ENCODE results near the gene DDX5. TPM values are rescaled to one million over a fixed set of nuclear protein-coding genes. Genes with fewer than 3 reads are reported as not detected.

The DDX5 gene
- total and polyA plus RNA-seq, 2 of the 4 experiments (the other 2 are of a cell fraction): 253 to 781 TPM

DNA sequence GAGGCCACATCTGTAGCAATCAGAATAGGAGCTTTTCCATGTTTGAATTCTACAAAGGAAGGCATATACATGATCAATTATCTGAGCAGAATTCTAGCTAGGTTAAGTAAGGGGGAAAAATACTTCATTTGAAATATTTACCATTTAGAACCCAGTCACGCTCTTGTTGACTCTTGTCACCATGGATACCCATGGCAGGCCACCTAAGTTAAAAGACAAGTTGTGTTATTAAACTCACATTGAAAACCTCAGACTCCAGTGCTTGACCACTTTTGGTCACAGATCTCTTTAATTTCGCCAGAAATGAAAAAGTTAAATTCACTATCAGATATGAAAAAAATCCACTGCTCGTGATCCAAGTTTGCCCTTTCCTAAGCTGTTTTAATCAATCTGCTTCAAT is 4.1 kb downstream of the DDX5 start:
- Histone ChIP-seq H2BK15ac (ENCODE audit: low read depth, low read length) (no peak overlapping the region), H3K9me1 (ENCODE audit: insufficient read depth, low read length) (peaks cover 3% of the 10 kb centered on the region; the same call in 1 of the 2 replicates), H2BK5ac (ENCODE audit: low read depth, low read length, poor library complexity, severe bottlenecking) (no peak overlapping the region), H3K4me3 (ENCODE audit: insufficient read depth, low read depth, low read length) (no peak overlapping the region), H2AK5ac (ENCODE audit: low read depth, low read length) (no peak overlapping the region), H4K91ac (ENCODE audit: insufficient read depth, low read depth, low read length) (no peak overlapping the region), H3K56ac (ENCODE audit: extremely low read depth, insufficient read depth, low read length) (no peak overlapping the region), H3K14ac (replicated peaks; ENCODE audit: low read depth, low read length) (no peak overlapping the region), H3K79me1 (ENCODE audit: low read depth in 1 of 2, low read length in 2 of 2) (peaks cover 22 to 51% of the 10 kb centered on the region in 2 experiments), H3K23ac (ENCODE audit: low read depth, low read length) (no peak overlapping the region), H2AFZ (replicated peaks; ENCODE audit: low read length, poor library complexity) (no peak overlapping the region), H3K4me1 (ENCODE audit: control insufficient read depth, insufficient read depth, low read length) (peaks cover 2% of the 10 kb centered on the region; the same call in 1 of the 2 replicates), H2AK9ac (replicated peaks; ENCODE audit: low read depth, low read length, poor library complexity) (no peak overlapping the region), H4K20me1 (ENCODE audit: insufficient read depth, low read length) (peaks cover 89% of the 10 kb centered on the region), H3K4me2 (ENCODE audit: low read depth, low read length) (no peak overlapping the region), H4K5ac (ENCODE audit: low read depth, low read length) (no peak overlapping the region), H3K9me3 (ENCODE audit: control insufficient read depth, insufficient read depth, low read length) (no peaks in the 10 kb centered on the region), H3K36me3 (ENCODE audit: control insufficient read depth, insufficient read depth, low read length) (peaks cover 52% of the 10 kb centered on the region), H3K4ac (ENCODE audit: low read depth, low read length) (no peak overlapping the region), H2BK120ac (ENCODE audit: low read depth, low read length) (no peak overlapping the region), H3K18ac (ENCODE audit: low read depth, low read length) (no peak overlapping the region), H3K9ac (ENCODE audit: low read depth, low read length) (no peak overlapping the region), H2BK20ac (ENCODE audit: low read depth, low read length) (no peak overlapping the region), H3K27ac (ENCODE audit: insufficient read depth, low read length) (no peak overlapping the region), H4K8ac (ENCODE audit: low read depth in 2 of 2, low read length in 2 of 2) (no peak overlapping the region), H3K27me3 (ENCODE audit: control insufficient read depth, insufficient read depth, low read length) (no peaks in the 10 kb centered on the region)
- ChIA-PET CTCF (no interaction called here), POLR2A (ENCODE audit: unreplicated experiment) (no interaction called here)
- dilution Hi-C loops (cut with HindIII; ENCODE audit: low sequenced_read_pairs, unreplicated experiment): no loop called here
- intact Hi-C loops (cut with micrococcal nuclease): no loop called here
- WGBS, 2 experiments (ENCODE audit: extremely low coverage in 2 of 2, insufficient read length in 1 of 2): 85% methylated on average over 2 of the region's 3 CpGs; no CpG with 5 or more reads in 1 of the 2 experiments
- DNase-seq (no peak), ATAC-seq (ENCODE audit: low read depth) (no peak)
- BruUV-seq (replicated peaks): no TSS peak
- TF ChIP-seq CEBPB (IDR thresholded peaks at IDR 0.05; ENCODE audit: low read depth, low read length) (no peak), SMC3 (IDR thresholded peaks at IDR 0.05; ENCODE audit: low read depth, low read length) (no peak), MAZ (IDR thresholded peaks at IDR 0.05; ENCODE audit: borderline replicate concordance, low read depth, low read length) (no peak), RAD21 (IDR thresholded peaks at IDR 0.05; ENCODE audit: low read length) (no peak), RFX5 (IDR thresholded peaks at IDR 0.05; ENCODE audit: low read depth, low read length) (no peak), NFE2L2 (IDR thresholded peaks at IDR 0.05; ENCODE audit: low read depth, low read length) (no peak), CHD1 (IDR thresholded peaks at IDR 0.05; ENCODE audit: low read depth, low read length) (no peak), MXI1 (IDR thresholded peaks at IDR 0.05; ENCODE audit: borderline replicate concordance, low read depth, low read length) (no peak), FOS (IDR thresholded peaks at IDR 0.05; ENCODE audit: low read depth, low read length) (no peak), POLR2A (IDR thresholded peaks at IDR 0.05; ENCODE audit: low read depth, low read length) (no peak), MAFK (IDR thresholded peaks at IDR 0.05; ENCODE audit: low read depth, low read length) (no peak), RCOR1 (IDR thresholded peaks at IDR 0.05; ENCODE audit: insufficient replicate concordance, low read length) (no peak), BHLHE40 (IDR thresholded peaks at IDR 0.05; ENCODE audit: low read depth, low read length) (no peak)
- TF ChIP-seq, protein P1, sequence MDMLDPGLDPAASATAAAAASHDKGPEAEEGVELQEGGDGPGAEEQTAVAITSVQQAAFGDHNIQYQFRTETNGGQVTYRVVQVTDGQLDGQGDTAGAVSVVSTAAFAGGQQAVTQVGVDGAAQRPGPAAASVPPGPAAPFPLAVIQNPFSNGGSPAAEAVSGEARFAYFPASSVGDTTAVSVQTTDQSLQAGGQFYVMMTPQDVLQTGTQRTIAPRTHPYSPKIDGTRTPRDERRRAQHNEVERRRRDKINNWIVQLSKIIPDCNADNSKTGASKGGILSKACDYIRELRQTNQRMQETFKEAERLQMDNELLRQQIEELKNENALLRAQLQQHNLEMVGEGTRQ (IDR thresholded peaks at IDR 0.05; ENCODE audit: low read depth, low read length): no peak
- TF ChIP-seq, protein P2, sequence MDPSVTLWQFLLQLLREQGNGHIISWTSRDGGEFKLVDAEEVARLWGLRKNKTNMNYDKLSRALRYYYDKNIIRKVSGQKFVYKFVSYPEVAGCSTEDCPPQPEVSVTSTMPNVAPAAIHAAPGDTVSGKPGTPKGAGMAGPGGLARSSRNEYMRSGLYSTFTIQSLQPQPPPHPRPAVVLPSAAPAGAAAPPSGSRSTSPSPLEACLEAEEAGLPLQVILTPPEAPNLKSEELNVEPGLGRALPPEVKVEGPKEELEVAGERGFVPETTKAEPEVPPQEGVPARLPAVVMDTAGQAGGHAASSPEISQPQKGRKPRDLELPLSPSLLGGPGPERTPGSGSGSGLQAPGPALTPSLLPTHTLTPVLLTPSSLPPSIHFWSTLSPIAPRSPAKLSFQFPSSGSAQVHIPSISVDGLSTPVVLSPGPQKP (IDR thresholded peaks at IDR 0.05; ENCODE audit: borderline replicate concordance, low read depth, low read length): no peak
- TF ChIP-seq, protein P3, sequence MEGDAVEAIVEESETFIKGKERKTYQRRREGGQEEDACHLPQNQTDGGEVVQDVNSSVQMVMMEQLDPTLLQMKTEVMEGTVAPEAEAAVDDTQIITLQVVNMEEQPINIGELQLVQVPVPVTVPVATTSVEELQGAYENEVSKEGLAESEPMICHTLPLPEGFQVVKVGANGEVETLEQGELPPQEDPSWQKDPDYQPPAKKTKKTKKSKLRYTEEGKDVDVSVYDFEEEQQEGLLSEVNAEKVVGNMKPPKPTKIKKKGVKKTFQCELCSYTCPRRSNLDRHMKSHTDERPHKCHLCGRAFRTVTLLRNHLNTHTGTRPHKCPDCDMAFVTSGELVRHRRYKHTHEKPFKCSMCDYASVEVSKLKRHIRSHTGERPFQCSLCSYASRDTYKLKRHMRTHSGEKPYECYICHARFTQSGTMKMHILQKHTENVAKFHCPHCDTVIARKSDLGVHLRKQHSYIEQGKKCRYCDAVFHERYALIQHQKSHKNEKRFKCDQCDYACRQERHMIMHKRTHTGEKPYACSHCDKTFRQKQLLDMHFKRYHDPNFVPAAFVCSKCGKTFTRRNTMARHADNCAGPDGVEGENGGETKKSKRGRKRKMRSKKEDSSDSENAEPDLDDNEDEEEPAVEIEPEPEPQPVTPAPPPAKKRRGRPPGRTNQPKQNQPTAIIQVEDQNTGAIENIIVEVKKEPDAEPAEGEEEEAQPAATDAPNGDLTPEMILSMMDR (conservative IDR thresholded peaks at IDR 0.05; ENCODE audit: low read depth, low read length): no peak
- in situ Hi-C loops (cut with MboI; ENCODE audit: low sequenced_read_pairs): no loop called here

Measured in IMR-90 (cell line).